GM13976 (cell line): ENCODE data around the gene POLL.

ENCODE experiments used
- DNase-seq: peaks from one replicate; pipeline ENCODE4 v3.0.0; 2012; ENCODE audit warnings: low spot score
- in situ Hi-C: fragments of 300-500 bp; cut with MboI; formaldehyde crosslinking; loops from one replicate; pipeline ENCODE4 v1.12.0; 2022; ENCODE audit warnings: low sequenced_read_pairs, mixed read lengths, inconsistent platforms; ENCODE audit not compliant: unreplicated experiment
- TF ChIP-seq, protein P1 (sequence below): IDR thresholded peaks from 2 replicates; pipeline ENCODE4 v1.5.1; 2012; ENCODE audit warnings: borderline replicate concordance, mild to moderate bottlenecking; ENCODE audit not compliant: insufficient read depth; ENCODE audit errors: extremely low read depth, missing control alignments, control extremely low read depth

Gene POLL

DNA sequence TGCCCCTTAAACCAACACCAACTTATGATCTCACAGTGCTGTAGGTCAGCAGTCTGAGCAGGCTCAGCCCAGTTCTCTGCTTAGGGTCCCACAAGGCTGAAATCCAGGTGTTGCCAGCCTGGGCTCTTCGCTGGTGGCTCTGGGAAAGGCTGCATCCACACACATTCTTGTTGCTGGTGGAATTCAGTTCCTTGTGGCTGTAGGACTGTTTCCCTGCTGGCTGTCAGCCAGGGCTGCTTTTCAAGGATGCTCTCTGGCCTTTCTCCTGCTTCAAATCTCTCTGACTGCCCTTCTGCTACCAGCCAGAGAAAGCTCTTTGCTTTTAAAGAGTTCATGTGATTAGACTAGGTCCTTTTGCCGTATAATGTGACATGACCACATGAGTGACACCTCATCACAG, 15.3 kb downstream of the POLL start:
- TF ChIP-seq, protein P1, sequence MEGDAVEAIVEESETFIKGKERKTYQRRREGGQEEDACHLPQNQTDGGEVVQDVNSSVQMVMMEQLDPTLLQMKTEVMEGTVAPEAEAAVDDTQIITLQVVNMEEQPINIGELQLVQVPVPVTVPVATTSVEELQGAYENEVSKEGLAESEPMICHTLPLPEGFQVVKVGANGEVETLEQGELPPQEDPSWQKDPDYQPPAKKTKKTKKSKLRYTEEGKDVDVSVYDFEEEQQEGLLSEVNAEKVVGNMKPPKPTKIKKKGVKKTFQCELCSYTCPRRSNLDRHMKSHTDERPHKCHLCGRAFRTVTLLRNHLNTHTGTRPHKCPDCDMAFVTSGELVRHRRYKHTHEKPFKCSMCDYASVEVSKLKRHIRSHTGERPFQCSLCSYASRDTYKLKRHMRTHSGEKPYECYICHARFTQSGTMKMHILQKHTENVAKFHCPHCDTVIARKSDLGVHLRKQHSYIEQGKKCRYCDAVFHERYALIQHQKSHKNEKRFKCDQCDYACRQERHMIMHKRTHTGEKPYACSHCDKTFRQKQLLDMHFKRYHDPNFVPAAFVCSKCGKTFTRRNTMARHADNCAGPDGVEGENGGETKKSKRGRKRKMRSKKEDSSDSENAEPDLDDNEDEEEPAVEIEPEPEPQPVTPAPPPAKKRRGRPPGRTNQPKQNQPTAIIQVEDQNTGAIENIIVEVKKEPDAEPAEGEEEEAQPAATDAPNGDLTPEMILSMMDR, result no peak
- in situ Hi-C loops, result loop anchor here (25.0 kb wide), 2 partner anchors 260 to 360 kb away; no protein-coding TSS in a partner anchor
- no peak for DNase-seq

DNA sequence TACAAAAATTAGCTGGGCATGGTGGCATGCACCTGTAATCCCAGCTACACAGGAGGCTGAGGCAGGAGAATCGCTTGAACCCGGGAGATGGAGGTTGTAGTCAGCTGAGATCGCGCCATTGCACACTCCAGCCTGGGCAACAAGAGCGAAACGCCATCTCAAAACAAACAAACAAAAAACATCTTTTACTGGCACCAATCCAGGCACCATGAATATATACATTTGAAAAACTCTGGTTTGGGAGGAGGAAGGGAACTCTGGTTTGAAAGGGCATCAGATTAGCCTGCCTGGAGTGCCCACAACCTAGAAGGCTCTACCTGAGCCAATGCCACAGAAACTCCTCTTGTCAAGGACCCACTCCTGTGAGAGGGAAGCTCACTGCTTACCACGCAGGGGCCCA, 15.9 kb downstream of the POLL start:
- no peak for DNase-seq
- TF ChIP-seq, protein P1, result no peak
- in situ Hi-C loops, result loop anchor here (25.0 kb wide), 2 partner anchors 260 to 360 kb away; no protein-coding TSS in a partner anchor

DNA sequence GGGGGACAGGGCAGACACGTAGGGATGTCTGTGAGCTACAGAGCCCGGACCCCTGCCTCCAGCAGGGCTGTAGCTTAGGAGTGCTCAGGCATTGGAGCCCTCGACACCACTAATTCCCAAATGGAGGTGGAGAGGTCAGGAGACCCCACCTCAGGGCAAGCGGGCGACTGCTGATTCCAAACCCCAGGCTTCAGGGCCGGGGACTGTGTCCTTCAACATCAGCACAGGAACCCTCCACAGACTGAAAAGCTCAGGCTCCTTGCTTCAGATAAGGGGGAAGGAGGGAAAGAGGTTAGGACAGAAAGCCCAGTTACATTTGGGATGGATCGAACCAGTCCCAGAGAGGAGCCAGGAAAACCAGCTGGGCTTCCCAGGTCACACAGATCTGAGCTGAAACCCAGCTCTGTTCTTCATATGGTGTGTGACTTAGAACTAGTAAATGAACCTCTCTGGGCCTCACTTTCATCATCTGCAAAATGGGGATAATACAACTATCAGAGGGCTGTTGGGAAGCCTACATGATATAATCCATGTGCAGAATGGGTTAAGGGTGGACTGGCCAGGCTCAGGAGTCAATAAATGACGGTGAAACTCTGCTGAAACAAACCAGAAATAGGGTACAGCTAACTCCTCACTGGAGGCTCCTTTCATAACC, 16.7 kb downstream of the POLL start:
- in situ Hi-C loops, result loop anchor here (25.0 kb wide), 2 partner anchors 259 to 359 kb away; no protein-coding TSS in a partner anchor
- no peak for DNase-seq
- TF ChIP-seq, protein P1, result no peak

DNA sequence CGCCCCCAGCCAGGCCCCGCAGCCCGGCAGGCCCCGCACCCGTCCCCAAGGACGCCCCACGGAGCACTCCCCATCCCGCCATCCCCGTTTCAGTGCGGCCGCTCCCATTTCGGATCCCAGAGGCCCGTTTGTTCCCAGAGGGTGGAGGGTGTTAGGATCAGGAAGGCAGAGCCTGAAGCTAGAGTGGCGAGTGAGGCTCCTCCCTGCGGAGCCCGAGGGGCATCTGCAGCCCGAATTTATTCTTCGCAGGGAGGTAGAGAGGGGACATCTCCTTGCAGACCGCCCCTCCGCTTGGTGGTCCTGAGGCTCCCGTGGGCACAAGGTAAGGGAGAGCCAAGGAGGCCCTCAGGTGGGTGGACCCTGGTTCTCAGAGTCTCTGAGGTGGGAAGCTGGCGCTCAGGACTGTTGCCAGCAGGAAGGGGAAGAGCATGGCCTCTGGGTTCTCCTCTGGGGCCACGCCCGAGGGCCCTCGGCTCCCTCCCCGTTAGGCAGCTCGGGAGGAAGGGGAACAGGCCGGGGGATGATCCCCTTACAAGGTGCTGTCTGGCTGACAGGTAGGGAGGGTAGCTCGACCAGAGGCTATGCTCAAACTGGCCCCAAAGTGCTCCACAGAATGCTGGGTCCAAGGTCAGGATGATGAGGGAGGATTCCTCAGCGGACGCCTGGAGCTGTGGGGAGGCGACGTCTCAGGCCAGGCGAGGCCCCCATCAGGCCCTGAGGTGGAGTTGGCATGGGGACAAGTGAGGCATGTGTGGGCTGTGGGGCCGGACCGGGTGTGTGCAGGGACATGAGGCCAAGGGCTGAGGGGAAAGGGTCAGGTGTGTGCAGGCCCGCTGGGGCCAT, 17.4 kb downstream of the POLL start:
- DNase-seq, result no peak
- in situ Hi-C loops, result loop anchor here (25.0 kb wide), 2 partner anchors 258 to 358 kb away; no protein-coding TSS in a partner anchor
- TF ChIP-seq, protein P1, result no peak

DNA sequence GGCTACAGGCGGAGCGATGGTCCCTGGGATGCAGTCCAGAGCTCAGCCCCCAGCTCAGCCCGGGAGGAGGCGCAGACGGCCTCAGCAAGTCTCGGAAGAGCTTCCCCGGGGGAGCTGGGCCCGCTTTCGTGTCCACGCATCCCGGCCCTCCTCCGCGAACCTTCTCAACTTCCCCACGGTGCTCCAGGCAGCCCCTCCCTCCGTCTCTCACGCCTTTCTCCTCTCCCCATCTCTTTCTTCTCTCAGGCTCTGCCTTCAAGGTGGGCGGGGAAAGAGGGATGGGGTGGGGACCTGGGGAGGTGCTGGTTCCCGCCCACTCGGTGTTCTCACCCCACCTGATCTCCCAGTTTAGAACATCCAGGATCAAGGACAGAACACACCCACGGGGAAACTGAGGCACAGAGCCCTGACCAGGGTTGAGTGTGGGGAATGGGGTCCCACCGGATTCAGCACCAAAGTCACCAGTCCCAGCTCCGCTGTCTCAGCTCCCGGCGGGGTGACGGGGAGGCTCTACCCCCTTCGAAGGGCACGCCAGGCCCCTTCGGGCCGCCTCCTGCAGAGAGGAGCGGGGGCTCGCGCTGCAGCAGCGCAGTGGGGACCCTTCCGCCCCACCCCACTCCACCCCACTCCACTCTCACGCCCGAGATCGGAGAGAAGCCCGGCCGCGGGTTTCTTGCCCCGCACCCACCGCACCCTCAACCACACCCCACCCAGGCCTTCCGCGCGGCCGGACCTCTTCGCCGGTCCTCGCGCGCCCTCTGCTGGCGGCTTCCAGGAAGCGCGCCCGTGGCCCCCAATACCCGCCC, 18.2 kb downstream of the POLL start:
- TF ChIP-seq, protein P1, result peak; percentile 89
- peak; percentile 94 for DNase-seq
- in situ Hi-C loops, result loop anchor here (25.0 kb wide), 2 partner anchors 258 to 358 kb away; no protein-coding TSS in a partner anchor

DNA sequence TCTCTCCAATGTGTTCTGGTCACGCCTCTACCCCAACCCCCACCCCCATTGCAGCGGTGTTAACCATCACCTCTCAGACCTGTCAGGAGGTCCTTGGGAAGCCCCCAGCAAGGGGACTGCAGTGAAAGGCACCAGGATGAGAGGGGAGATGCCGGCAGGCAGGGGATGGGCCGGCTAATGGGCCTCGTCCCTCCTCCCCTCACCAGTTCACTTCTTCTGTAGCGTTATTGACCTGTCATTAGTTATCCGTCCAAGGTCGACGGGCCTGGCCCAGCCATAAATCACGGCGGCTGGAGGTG, 18.8 kb downstream of the POLL start:
- in situ Hi-C loops, result loop anchor here (25.0 kb wide), 2 partner anchors 257 to 357 kb away; no protein-coding TSS in a partner anchor
- no peak for DNase-seq

More for the DNA sequence above, 18.8 kb downstream of the POLL start:
- TF ChIP-seq, protein P1, result no peak
